HL-60/S4 (cell line): ENCODE results near the gene MAMSTR.

Experiments used
- in situ Hi-C: fragments of 300-500 bp; cut with MboI; formaldehyde crosslinking; loops from 2 replicates; pipeline ENCODE4 v1.14.3; 2022; ENCODE audit warnings: low sequenced_read_pairs

The MAMSTR gene

GRCh38 chr19:48746738-48747575 is 27.4 kb upstream of the MAMSTR start, which contains the start of gene IZUMO1:
Gene IZUMO1 (minus strand): TSS chr19:48746909. CDS start chr19:48745859, 1,050 bp downstream.
- in situ Hi-C loops = no loop called here

- in situ Hi-C loops = no loop called here
Measured at GRCh38 chr19:48746110-48746509, 26.6 kb upstream of the MAMSTR start.

GRCh38 chr19:48745208-48745995 is 25.9 kb upstream of the MAMSTR start:
- in situ Hi-C loops = no loop called here

- in situ Hi-C loops = no loop called here
Measured at GRCh38 chr19:48742096-48742495, 22.6 kb upstream of the MAMSTR start.

- in situ Hi-C loops = no loop called here
Measured at GRCh38 chr19:48741129-48741999, 21.8 kb upstream of the MAMSTR start.

- in situ Hi-C loops = no loop called here
Measured at GRCh38 chr19:48740164-48740972, 20.8 kb upstream of the MAMSTR start, which contains the start of gene RASIP1. Gene RASIP1 (minus strand): TSS chr19:48740610. CDS start chr19:48740282, 328 bp downstream.

- in situ Hi-C loops = no loop called here
Measured at GRCh38 chr19:48739404-48740163, 20.1 kb upstream of the MAMSTR start.

GRCh38 chr19:48738557-48739403 is 19.3 kb upstream of the MAMSTR start:
- in situ Hi-C loops = no loop called here

GRCh38 chr19:48737360-48737998 is 18.0 kb upstream of the MAMSTR start:
- in situ Hi-C loops = no loop called here

GRCh38 chr19:48735031-48735615 is 15.6 kb upstream of the MAMSTR start:
- in situ Hi-C loops = no loop called here

GRCh38 chr19:48734625-48735024 is 15.1 kb upstream of the MAMSTR start:
- in situ Hi-C loops = no loop called here

- in situ Hi-C loops = no loop called here
Measured at GRCh38 chr19:48731452-48731851, 11.9 kb upstream of the MAMSTR start.

GRCh38 chr19:48728911-48729664 is 9.6 kb upstream of the MAMSTR start:
- in situ Hi-C loops = no loop called here

- in situ Hi-C loops = no loop called here
Measured at GRCh38 chr19:48726556-48726955, 7.0 kb upstream of the MAMSTR start.

GRCh38 chr19:48724796-48725753 is 5.5 kb upstream of the MAMSTR start:
- in situ Hi-C loops = no loop called here
